Stimulated activated CD4-positive, alpha-beta T cell treated with anti-CD3 and anti-CD28 coated beads, Interleukin-4, amount 100 ng/mL, for 24 hours (primary cell): ENCODE results near the gene AKT3.

Experiments used
- DNase-seq: peaks from one replicate; pipeline ENCODE4 v3.0.0-alpha.2; 2020

Gene AKT3

DNA sequence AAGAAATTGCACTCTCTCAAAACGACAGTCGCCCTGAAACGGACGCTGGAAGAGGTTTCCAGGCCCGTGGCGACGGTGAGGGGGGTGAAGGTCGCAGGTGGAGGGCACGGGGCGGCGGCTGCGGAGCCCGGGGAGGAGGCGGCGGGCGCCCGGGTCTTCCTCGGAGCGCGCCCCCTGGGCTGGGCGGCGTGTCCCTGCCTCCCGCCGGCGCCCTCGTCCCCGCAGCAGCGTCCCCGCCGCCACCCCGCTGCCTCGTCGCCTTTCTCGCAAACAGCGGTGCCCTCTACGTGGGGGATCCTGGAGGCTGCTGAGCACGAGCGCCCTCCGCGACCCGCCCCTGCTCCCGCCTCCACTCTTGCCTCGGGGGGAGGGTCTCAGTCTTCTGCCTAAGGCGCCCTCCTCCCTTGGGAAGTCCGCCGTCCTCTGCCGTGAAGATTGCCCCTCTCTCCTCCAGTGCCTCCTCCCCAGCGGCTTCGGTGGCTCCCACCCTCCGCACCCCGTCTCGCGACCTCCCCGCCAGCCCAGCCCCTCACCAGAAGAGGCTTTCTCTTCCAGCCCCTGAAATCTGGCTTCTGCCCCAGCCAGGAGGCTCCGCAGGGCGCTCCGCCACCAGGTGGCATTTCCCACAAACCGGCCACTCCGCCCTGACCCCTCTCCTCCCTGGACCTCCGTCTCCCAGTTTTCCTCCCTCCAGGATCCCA, 366.8 kb downstream of the AKT3 start:
- no peak for DNase-seq

DNA sequence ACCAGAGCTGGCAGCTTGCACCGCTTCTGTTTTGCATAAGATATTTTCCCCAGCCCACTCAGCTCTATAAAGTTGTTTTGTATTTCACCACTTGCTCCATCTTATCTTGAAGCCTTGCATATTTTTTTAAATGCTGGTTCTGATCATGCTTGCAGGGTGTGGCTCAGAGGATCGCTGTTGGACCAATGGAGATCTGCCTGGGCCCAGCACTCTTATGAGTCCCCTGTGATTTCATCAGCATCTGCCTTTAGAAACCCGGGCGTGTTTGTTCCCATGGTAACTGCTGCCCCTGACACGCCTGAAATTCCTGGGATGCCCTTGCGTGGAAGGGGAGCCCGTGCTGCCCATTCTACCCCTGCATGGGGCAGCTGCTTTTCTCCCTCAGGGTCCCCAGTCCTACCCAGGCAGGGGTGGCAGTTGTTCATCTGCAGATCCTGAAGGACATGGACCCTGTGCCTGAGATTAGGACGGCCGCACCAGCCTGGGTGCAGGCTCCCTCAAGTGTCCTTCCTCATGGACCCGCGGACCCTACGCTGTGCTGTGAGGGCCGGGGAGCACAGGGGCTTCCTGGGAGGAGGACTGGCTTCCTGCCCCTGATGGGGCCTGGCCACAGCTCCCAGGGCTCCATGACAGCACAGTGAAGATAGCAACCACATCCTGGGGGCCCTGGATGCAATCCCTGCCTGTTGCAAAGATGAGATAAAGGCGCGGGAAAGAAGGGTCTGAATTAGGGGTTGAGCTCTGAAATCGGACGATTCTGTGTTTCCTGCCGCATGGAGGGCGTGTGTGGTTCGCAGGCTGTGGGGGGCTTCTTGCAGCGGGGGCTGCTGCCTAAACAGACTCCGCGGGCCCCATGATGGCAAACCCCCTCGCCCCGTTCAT, 367.7 kb downstream of the AKT3 start:
- no peak for DNase-seq

DNA sequence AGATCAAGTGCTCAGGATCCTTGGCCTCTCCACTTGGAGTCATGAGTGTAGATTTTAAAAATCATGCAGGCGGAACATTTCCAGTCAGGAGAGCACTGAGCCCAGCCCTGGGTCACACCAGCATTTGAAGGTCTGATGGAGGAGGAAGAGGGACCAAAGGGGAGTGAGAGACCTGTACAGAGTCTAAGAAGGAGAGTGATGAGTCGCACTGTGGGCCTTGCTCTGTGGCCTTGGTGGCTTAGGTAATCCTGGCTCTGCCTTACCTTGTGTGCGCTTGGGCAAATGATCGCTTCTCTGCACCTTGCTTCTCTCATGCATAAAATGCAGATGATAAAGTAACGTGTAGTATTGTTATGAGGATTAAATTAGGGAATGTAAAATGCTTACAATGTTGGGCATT, 368.9 kb downstream of the AKT3 start:
- no peak for DNase-seq

DNA sequence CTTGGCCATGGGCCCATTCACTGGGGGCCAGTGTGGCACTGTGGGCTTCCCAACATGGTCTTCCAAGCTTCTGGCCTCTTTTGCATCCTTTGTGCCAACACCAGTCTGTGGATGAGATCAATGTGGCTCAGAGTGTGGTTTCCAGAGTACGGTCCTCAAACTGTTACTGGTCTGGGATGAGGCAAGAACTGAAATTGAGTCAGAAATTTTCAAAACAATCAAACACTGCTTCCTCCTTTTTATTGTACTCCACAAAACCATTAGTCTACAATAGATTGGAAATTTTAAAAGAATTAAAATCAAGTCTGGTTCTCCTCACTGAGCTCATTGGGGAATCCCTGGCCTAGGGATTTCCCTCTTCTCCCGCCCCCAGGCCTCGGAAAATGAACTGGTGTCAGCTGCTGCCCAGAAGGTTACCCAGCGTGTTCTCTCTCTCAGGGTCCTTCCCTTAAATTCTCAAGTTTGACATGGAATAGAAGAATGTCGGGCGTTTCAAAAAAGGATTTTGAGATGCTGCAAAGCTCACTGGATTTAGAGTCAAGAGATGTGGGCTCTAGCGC, 372.2 kb downstream of the AKT3 start:
- DNase-seq, result no peak

DNA sequence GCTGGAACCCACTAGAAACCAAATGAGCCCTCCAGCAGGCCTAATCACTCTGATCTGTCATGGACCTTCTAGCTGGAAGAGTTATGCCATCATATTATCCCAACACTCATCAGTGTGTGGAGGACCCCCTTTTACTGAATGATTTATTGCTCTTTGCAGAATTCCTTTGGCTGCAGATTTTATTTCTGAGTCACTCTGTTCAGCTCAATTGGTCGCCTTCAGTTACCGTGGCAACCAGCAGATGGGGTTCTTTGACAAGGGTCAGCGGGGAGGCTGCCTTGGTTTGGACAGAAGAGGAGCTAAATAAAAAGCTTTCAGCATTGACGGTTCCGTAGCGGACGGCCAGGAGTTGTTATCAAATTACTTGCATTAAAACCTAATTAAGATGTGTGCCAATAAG, 374.1 kb downstream of the AKT3 start:
- no peak for DNase-seq

DNA sequence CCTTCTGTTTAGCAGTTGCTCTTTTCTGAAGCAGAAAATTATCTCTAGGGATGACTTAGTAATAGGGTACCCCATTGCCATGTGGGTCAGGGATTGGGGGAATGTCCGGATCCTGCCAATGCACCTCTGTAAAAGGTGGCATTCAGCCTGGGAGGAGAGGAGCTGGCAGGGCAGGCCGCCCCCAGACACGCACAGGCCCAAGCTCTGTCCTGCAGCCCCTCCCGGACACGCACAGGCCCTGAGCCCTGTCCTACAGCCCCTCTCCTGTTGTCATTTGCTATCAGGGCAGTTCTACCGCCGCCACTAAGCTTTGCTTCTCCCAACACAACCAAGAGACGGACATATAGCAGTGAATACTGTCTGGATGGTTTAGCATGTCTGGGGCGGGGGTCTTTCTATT, 375.1 kb downstream of the AKT3 start:
- DNase-seq, result no peak

DNA sequence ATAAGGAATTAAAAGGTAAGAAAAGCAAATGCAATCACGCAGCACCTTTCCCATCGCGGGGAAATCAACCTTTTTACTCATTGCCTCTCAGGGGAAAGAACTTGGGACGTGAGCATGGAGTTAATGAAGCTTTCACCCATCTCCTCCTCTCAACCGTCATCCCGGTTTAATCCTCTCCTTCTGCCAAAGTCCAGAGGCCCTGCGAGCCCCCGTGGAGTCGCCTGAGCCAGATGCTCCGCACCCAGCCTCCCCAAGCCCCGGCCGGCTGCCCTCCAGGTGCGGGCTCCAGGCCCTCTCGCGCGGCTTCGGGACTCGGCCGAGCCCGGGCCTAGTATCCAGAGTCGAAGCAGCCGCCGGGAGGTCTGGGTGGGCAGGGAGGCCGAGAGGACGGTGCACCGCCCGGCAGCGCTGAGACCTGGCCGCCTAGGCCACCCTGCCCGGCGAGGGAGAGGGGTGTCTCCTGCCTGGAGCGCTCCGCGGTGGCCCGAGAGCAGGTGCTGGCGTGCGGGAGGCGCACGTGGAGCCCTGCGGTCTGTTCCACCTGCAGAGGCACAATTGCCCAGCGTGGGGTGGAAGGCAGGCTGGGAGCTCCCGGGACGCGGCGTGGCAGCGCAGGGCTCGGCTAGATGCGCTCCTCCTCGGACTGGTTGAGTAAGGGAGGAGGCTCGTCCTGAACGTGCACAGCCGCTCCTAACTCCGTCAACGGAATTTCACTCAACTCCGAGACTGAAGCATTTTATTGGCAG, 375.7 kb downstream of the AKT3 start:
- DNase-seq, result no peak

DNA sequence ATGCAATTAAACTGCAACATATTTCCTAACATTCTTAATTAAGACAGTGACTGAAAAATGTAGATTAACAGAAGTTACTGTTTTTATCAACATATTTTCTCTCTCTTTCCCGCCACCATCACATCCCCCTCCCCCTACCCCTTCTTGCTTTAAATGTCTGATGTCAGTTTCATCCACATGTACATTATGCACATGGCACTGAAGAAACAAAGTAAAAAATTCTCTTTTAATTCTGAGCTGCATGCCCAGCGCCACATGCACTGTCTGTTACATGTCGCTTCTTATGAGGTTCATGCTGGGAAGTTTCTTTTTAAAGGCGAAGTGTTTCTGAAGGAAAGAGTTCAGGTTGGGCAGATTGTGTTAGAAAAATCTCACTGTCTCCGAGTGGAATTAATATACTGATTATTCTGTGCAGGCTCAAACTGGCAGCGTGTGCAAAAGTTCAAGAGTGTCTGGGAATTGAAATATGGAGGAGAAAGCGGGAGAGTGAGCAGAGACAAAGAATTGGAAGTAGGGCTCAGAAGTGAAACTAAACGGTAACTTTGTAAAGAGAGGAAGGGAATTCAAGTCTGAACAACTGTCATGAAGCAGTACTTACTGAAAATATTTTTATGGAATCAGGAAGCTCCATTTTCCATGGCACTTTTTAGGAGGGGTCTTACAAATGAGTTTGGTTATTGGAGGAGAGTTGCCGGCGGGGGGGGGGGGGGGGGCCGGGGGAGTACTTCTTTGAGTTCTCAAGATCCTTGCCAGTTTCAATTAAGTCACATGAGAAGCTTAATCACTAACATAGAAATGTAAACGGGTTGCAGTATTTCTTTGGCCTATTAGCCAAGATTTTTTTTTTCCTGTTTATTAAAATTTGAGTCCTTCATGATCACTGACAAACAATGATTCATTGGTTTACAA, 376.6 kb downstream of the AKT3 start:
- no peak for DNase-seq

DNA sequence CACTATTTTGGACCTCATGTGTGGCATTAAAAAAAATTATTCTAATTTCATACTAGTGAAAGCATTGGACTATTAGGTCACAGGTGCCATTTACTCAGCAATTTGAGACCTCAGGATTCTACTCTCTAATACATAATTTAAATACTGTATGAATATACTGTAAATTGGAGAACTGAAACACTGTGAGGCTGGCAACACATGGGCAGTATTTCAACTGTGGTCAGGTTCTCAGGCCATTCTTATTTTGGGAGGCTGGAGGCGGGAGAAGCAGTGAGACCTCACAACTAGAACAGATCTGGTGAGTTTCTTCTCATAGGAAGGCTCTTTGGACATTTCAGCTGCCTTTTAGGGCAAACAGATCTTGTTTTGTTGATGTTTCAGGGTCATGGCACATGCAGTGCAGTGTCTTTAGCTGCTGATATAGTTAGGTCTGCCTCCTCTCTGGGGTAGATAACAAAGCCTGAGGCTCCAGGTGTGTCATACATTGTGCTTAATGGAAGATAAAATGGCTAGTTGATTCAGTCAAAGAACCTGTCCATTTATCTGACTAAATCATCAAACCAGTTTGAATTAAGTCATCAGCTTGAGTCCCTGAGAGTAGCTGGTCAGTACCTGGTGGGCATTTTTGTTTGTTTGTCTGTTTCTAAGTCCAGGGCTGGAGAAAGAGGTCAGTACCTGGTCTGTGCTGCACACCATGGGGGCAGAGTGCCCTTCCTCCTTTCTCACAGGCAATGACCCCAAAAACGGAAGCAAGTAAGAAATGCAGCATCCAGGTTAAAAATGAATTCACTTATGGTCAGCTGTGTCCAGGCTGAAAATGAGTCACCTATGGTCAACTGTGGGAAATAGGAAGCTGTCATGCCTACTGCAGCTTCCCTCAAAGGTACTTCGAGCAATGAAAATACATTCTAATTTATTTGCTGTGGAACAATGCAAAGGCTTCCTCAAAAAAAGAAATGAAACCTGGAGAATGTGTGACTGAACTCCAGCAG, 378.0 kb downstream of the AKT3 start:
- DNase-seq, result no peak

DNA sequence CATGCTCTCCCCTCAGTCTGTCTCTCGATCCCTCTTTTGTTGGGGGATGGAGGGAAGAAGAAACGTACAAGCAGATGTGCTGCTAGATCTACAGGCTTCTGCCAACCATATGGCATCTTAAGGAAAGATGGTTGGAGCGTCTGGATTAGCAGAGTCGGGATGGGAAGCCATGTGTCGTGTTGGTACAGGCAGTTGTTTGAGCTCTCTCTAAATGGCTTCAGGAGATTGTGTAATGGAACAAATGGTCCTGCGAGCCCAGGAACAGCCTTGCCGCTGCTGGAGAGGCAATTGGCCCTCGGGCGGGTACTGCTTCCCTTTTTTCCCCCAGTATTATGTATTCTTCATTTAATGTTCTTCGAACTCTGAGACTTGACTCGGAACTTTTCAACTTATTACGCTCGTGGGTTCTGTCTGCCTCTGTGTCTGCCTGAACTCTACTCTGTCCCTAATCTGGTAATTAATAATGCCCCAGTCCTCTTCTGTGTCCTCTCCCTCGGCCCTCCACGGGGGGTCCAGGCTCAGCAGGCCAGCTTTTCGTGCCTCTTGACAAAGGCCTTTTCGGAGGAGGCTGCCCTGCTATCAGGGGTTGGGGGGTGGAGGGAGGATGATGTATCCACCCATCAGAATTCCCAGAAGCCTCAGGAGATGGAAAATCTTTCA, 378.9 kb downstream of the AKT3 start:
- DNase-seq, result no peak

DNA sequence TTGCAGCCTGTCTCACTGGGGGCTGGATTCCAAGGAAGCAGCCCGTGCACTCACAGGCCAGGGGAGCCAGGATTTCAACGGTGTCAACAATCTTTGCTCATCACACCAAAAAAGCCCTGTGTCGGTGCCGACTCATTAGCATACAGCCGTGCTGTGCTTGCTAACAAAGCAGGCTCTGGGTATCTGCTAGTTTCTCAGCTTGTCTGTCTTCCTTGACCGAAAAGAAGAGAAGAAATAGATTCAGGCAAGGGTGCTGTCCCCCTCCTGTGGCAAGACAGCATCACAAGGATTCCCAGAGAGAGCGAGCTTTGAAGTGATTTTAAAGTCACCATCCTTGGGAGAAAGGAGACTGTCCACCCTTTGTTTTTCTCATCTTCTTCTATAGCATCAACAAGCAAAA, 379.5 kb downstream of the AKT3 start:
- no peak for DNase-seq

DNA sequence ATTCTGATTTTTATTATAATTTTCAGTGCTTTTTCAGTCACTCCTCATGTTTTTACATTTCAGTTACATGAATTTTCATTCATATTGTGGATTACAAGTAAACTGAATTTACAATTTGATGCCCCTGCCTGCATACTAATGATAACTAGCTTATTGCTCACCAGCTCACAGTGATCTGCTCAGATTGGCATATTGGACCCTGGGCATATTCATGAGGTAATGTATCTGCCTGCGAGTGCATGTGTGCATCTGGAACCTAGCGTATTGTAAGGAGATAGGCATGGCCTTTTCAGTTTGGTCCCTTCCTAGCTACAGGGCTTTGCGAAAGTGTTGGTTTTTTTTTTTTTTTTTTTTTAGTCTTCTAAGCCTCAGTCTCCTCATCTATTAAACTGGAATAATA, 380.5 kb downstream of the AKT3 start:
- DNase-seq, result no peak

DNA sequence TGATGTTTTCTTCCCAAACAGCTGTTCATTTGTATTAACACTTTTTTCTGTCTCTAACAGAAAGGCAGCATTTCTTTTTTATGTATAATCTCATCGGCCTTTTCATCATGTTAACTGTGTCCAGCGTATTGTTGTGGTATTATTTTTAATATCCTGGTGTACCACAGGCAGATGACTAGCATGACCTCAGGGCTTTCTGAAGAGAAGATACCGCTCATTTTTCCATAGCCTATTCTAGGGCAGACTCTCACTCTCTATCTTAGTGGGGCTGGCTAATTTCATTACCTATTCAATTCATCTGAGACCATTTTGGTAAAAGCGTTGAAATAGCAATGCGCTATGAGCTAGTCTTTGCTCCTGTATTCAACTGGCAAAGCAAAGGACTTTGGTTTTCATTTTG, 384.3 kb downstream of the AKT3 start:
- no peak for DNase-seq

DNA sequence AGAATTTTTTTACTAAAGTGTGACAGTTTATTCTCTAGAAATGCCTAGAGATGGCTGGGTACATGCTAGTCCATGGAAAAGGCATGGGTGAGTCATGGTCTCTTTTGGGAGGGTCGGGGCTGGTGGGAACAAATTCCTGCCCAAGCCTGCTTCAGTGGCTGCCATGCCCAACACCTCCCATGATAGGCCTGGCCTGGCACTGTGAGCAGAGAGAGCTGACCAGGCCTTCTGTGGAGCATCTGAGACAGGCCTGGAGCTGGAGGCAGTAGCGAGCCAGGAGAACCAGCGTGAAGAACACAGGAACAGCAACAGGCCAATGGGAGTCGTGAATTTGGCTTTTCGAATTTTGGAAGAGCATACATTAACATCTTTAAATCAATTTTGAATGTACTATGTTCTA, 385.0 kb downstream of the AKT3 start:
- DNase-seq, result no peak

DNA sequence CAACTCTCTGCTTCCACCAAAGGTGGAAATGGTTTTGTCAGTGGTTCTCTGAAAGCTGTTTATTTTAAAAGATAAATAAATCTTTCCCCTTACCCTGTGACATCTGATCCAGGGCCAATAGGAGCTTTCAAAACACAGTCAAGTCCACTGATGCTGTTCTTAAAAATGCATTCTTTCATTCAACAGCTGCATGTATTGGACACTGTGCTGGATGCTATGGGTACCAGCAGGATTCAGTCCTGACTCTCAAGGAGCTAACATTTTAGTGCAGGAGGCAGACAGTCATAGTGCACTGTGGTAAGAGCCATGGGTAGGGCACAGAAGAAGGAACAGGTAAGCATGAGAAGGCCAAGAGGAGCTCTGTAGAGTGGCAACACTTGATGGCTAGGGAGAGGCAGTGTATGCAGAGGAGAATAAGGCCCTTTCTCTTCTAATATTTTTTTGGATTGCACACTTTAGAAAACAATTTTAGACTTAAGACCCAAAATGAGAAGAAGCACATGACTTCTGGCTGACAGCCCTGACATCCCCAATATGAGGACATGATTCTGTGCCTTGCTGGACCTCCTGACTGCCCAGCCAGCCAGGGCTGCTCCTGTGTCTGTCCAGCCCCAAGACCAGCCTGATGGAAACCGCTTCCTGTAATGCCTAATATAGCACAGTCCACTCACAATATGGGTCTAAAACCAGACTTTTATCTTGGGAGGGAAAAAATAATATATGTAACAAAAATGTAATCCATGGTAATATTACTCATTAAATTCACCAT, 386.9 kb downstream of the AKT3 start:
- no peak for DNase-seq

DNA sequence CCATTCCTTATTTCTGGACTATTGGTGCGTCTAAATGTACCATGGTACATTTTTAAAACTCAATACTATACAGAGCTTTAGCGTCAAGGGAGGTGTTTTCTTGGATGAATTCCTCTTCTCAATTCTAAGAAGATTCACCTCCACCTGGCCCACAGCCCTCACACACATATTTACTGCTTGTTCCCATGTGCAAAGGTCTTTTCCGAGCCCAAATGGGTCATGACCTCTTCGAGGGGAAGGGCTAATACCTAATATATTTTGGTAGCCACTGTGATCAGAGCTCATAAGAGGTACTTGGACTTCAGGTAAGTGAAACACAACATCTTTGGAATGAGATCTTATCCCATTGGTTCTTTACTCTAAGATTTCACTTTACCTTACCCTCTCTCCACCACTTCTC, 388.3 kb downstream of the AKT3 start:
- no peak for DNase-seq

DNA sequence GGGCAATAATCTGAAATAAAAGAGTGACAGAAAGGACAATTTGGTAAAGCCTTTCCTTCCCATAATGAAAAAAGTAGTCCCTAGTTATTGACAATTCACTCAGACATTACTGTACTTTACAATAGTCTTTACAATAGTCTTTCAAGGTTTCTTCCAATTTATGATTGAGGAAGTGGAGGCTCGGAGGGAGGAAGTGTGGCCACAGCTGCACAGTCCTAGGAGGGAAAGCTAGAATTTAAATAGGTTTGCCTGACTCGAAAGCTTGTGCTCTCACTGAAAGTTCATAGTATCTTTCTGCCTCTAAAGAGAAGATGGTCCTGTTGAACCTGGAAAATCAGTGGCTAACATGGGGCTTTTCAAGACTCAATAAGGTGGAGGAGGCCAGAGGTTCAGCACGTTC, 391.0 kb downstream of the AKT3 start:
- DNase-seq, result no peak

DNA sequence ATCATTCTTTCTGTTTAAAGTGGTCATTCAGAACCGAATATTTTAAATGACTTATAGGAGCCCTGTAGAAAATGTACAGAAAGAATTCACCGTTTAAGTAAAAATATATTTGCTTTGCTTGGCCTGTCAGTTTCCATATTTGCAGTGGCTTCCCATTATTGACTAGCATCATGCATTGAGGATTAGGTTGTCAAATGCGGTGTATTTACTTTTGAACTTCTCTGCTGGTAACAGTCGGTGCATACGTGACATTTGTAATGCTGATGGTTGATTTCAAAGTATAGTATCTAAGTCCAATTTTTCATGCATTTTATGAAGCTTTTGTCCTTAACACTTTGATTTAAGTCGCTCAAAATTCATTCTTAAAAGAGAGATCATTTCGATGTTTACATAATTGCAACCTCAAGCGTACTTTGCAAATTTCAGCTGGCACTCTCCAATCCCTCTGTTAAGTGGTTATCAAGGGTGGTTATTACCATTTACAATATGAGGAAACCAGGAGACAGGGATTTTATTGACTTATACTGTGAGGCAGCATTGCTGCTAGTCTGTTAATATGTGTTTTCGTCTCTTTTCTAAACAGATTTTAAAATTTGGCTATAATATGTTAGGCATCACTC, 392.6 kb downstream of the AKT3 start:
- DNase-seq, result no peak
